Breast epithelium (tissue), 4 donors: ENCODE results near the gene SENP6. TPM values are rescaled to one million over a fixed set of nuclear protein-coding genes. Genes with fewer than 3 reads are reported as not detected.

Source experiments
- DNase-seq, 2 donors: peaks; one replicate each; pipeline ENCODE4 v3.0.0-alpha.2; 2019; ENCODE audit warnings: low spot score in 2 of 2
- H3K27ac ChIP-seq, 2 donors: fragments of 200-600 bp; sonication (generic) in 1 of 2; one replicate each; pipeline ENCODE4 v1.5.1; 2016 to 2019; ENCODE audit warnings: mild to moderate bottlenecking in 1 of 2
- H3K27me3 ChIP-seq, 2 donors: fragments of 200-600 bp; sonication (generic) in 1 of 2; one replicate each; pipeline versions ENCODE4 v1.5.1 to v1.6.0; 2017 to 2019; ENCODE audit warnings: control low read depth in 1 of 2, mild to moderate bottlenecking in 1 of 2
- H3K36me3 ChIP-seq: fragments of 200-600 bp; one replicate; pipeline ENCODE4 v1.5.1; 2019
- H3K4me1 ChIP-seq, 2 donors: fragments of 200-600 bp; sonication (generic); one replicate each; pipeline ENCODE4 v1.5.1; 2016 to 2019; ENCODE audit warnings: control low read depth in 1 of 2
- H3K4me3 ChIP-seq, 3 donors: fragments of 200-600 bp; sonication (generic); 1 replicate in 2 of 3; 2 replicates in 1 of 3; pipeline ENCODE4 v1.5.1; 2016 to 2019; ENCODE audit warnings: mild to moderate bottlenecking in 3 of 3, moderate library complexity in 2 of 3
- H3K9me3 ChIP-seq, 2 donors: fragments of 200-600 bp; sonication (generic) in 1 of 2; one replicate each; pipeline ENCODE4 v1.5.1; 2016 to 2019; ENCODE audit warnings: control low read depth in 1 of 2
- POLR2A ChIP-seq: fragments of 450-650 bp; IDR thresholded peaks from one replicate; pipeline ENCODE4 v1.6.1; 2016; ENCODE audit warnings: antibody characterized with exemption, mild to moderate bottlenecking, moderate library complexity
- POLR2AphosphoS5 ChIP-seq, 3 donors: sonication (generic); formaldehyde crosslinking; IDR thresholded peaks; one replicate each; pipeline ENCODE4 v1.6.1; 2017; ENCODE audit warnings: antibody characterized with exemption in 3 of 3
- intact Hi-C: fragments of 100-400 bp; cut with DNase I; formaldehyde crosslinking; loops from one replicate; pipeline ENCODE4 v1.15.1; 2023; ENCODE audit warnings: low total_unique reads
- total RNA-seq, 3 donors: library from RNA; depleted of rRNA; stranded (reverse); fragments of >200 nt; gene quantifications; one replicate each; pipeline ENCODE4 v1.1.0, GENCODE V29; 2016
- TF ChIP-seq, protein P1 (sequence below), 3 donors: fragments of 450-650 bp; IDR thresholded peaks; one replicate each; pipeline ENCODE4 v1.5.1; 2016 to 2017; ENCODE audit warnings: antibody characterized with exemption in 3 of 3, mild to moderate bottlenecking in 3 of 3, moderate library complexity in 3 of 3

The SENP6 gene
- total RNA-seq, 3 donors from 2014 or later = 93.5 to 189 (median 152) TPM

DNA sequence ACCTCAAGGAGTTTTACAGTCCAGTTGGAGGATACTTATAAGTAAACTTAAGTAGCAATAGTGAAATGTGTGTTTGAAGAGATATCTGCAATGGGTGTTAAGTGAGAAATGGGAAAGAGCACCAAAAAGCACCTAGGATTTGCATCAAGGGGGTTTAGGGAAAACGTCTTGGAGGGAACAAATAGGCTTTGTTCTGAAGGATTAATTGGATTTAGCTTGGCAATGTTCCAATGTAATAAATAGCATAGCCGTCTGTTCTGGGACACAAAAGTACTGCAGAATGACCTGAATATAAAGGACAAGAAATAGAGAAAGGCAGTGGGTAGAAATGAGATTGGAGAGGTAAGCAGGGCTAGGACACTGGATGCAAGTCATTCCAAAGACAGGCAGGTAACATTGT lies 144.5 kb downstream of the SENP6 start:
- TF ChIP-seq POLR2AphosphoS5 (IDR thresholded peaks at IDR 0.05) (no peak), POLR2A (no peak)
- TF ChIP-seq, protein P1, sequence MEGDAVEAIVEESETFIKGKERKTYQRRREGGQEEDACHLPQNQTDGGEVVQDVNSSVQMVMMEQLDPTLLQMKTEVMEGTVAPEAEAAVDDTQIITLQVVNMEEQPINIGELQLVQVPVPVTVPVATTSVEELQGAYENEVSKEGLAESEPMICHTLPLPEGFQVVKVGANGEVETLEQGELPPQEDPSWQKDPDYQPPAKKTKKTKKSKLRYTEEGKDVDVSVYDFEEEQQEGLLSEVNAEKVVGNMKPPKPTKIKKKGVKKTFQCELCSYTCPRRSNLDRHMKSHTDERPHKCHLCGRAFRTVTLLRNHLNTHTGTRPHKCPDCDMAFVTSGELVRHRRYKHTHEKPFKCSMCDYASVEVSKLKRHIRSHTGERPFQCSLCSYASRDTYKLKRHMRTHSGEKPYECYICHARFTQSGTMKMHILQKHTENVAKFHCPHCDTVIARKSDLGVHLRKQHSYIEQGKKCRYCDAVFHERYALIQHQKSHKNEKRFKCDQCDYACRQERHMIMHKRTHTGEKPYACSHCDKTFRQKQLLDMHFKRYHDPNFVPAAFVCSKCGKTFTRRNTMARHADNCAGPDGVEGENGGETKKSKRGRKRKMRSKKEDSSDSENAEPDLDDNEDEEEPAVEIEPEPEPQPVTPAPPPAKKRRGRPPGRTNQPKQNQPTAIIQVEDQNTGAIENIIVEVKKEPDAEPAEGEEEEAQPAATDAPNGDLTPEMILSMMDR (IDR thresholded peaks at IDR 0.05) = no peak
- no peaks in the 10 kb centered on the region for H3K36me3 ChIP-seq
- H3K4me1 ChIP-seq = no peaks in the 10 kb centered on the region
- H3K9me3 ChIP-seq = no peaks in the 10 kb centered on the region
- H3K27me3 ChIP-seq = no peaks in the 10 kb centered on the region
- DNase-seq = no peak
- peak overlapping the region in 1 of 2 donors; percentile 33 for H3K27ac ChIP-seq
- H3K4me3 ChIP-seq = no peak overlapping the region
- intact Hi-C loops = no loop called here

DNA sequence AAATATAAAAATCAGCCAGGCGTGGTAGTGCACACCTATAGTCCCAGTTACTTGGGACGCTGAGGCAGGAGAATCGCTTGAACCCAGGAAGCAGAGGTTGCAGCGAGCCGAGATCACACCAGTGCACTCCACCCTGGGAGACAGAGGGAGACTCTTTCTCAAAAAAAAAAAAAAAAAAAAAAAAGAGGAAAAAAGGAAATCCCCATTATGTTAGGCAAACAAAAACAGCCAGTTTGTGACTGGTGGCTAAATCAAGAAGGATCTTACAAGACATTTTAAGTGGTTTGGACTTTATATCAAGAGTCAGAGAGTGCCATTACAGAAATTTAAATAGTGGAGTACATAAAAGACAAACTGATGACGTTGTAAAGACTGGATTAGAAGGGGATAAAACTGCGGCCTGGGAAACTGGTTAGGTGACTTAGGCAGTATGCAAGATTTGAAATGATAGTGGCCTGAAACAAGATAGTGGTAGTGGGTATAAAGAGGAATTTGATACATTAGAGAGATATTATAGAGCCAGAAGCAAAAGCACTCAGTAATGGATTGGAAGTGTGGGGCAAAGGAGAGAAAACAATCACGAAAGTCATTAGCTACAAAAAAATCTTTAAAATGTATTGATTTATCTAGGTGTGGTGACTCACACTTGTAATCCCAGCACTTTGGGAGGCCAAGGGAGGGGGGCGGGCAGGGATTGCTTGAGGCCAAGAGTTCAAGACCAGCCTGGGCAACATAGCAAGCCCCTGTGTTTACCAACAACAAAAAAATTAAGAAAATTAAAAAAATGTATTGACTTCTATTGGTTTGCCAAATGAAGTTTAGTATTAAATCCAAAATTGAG lies 145.7 kb downstream of the SENP6 start:
- H3K36me3 ChIP-seq = no peaks in the 10 kb centered on the region
- H3K4me1 ChIP-seq = no peaks in the 10 kb centered on the region
- no peaks in the 10 kb centered on the region for H3K9me3 ChIP-seq
- TF ChIP-seq POLR2AphosphoS5 (IDR thresholded peaks at IDR 0.05) = no peak
- TF ChIP-seq POLR2A = no peak
- H3K27me3 ChIP-seq = no peaks in the 10 kb centered on the region
- no peak overlapping the region for H3K4me3 ChIP-seq
- intact Hi-C loops = no loop called here
- H3K27ac ChIP-seq = peak overlapping the region in 1 of 2 donors; percentile 97
- DNase-seq = no peak

DNA sequence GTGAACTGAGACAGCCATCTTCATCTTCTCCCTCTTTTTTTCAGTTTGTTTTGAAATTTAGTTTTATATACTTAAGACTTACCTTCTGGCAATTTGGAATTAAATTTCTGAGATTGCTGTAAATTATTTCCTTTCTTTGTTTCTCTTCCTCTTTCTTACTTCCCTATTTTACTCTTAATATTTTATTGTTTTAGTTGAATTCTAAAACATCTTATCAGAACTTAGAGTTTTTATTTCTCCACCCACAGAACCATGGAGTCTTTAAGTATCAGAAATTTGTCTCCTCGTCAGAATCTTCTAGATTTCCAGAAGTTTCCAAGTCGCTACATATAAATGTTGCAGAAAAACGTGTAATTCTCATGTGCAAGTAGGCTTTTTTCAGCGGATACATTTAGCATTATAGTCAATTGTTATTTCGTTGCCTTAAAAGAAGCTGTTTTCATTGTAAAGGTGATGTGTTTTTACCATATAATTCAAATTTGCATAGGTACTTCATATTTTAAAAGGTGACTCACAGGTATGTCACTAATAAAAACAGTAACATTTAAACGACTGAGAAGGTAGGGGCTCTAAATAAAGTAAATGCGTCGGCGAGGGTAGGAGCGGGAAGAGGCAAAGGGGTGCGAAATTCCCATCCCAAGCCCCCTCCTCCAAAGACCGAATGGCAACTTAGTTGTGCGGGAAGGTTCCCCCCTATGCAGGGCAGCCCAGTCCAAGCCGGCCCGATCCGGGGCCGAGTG lies 146.5 kb downstream of the SENP6 start:
- Histone ChIP-seq H3K36me3 (no peaks in the 10 kb centered on the region), H3K4me1 (no peaks in the 10 kb centered on the region), H3K4me3 (peak overlapping the region; percentile 90 to 98 (median 92)), H3K9me3 (no peaks in the 10 kb centered on the region), H3K27ac (peak overlapping the region; percentile 97), H3K27me3 (no peaks in the 10 kb centered on the region)
- TF ChIP-seq POLR2AphosphoS5 (IDR thresholded peaks at IDR 0.05) = no peak
- no peak for TF ChIP-seq POLR2A
- TF ChIP-seq, protein P1 (IDR thresholded peaks at IDR 0.05) = no peak
- intact Hi-C loops = no loop called here
- DNase-seq = no peak

DNA sequence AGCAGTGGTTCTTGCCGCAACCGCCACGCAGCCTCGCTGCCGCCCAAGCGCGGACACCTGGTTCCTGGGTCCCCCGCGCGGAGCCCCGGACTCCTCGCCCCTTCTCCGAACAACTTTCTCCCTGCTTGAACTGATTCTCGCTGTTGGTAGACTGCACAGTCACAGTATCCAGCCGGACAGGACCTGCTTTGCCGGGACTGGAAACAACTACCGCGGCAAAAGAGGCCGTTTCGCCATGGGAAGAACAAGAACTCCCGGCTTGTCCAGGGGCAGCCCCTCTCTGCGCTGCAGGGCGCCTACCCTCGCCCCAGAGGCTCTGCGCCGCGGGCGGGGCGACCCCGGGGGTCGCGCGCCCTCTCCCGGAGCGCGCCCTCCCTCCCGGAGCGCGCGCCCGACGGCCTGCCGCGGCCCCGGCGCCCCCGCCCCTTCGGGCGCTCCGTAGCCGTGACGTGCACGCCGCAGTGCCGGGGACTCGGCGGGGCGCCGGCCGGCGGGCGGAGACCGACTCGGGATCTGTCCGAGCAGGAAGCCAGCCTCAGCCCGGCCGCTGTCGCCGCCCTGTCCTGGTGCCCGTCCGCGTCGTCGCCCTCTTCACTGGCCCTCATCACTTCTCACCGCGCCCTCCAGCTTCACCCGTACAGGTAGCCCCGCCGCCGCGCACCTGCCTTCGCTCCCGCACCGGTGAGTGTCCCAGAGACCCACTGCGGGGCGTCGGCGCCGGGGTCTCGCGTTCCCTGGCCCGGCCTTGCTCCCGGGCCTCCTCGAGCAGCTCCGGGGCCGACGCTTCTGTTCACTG lies 147.3 kb downstream of the SENP6 start, which contains the start of gene MYO6:
MYO6 (plus strand) TSS at position 497 of the 796 bp plus-strand sequence. CDS start 68,309 bp downstream, outside the sequence.
- DNase-seq = peak; percentile 58 to 77
- intact Hi-C loops = no loop called here
- H3K27ac ChIP-seq = peak within 1 kb of the TSS; percentile 97

More for the DNA sequence above, 147.3 kb downstream of the SENP6 start, which contains the start of gene MYO6:
- Histone ChIP-seq H3K36me3 (no peaks in the 10 kb centered on the region), H3K27me3 (no peaks in the 10 kb centered on the region), H3K4me1 (no peaks in the 10 kb centered on the region), H3K9me3 (no peaks in the 10 kb centered on the region), H3K4me3 (peak within 1 kb of the TSS; percentile 90 to 98 (median 92))
- TF ChIP-seq POLR2AphosphoS5 (IDR thresholded peaks at IDR 0.05) = peak; percentile 22 to 72 (median 62)
- TF ChIP-seq, protein P1 (IDR thresholded peaks at IDR 0.05) = no peak
- no peak for TF ChIP-seq POLR2A
